GM12864 (cell line): ENCODE data around the gene HBG2.

Experiments
- DNase-seq: peaks from one replicate; pipeline ENCODE4 v3.0.0-alpha.2; 2011; ENCODE audit warnings: low read depth
- H3K4me3 ChIP-seq: 2 replicates; pipeline ENCODE4 v1.5.1; 2011; ENCODE audit warnings: mild to moderate bottlenecking, low read depth, low read length, control low read depth
- CTCF ChIP-seq: IDR thresholded peaks from 2 replicates; pipeline ENCODE4 v1.5.1; 2011; ENCODE audit warnings: low read depth, mild to moderate bottlenecking, moderate library complexity, low read length, control low read depth, inconsistent platforms; ENCODE audit errors: missing control alignments

The HBG2 gene

GRCh38 chr11:5272395-5273017 is 17.9 kb upstream of the HBG2 start:
- DNase-seq, result no peak
- no peak for TF ChIP-seq CTCF
- H3K4me3 ChIP-seq, result no peak overlapping the region

GRCh38 chr11:5269715-5270147 is 15.2 kb upstream of the HBG2 start, which contains the start of gene HBE1:
HBE1 (minus strand) TSS chr11:5269945; CDS start chr11:5269890, 55 bp downstream.
- no peak for TF ChIP-seq CTCF
- H3K4me3 ChIP-seq, result no peak within 1 kb of the TSS
- DNase-seq, result no peak

- no peak overlapping the region for H3K4me3 ChIP-seq
- no peak for TF ChIP-seq CTCF
- no peak for DNase-seq
Measured at GRCh38 chr11:5267033-5267563, 12.5 kb upstream of the HBG2 start.

GRCh38 chr11:5266609-5267008 is 12.0 kb upstream of the HBG2 start:
- H3K4me3 ChIP-seq, result no peak overlapping the region
- no peak for TF ChIP-seq CTCF
- no peak for DNase-seq

GRCh38 chr11:5265832-5266231 is 11.3 kb upstream of the HBG2 start:
- no peak for DNase-seq
- no peak for TF ChIP-seq CTCF
- no peak overlapping the region for H3K4me3 ChIP-seq

GRCh38 chr11:5258543-5259262 is 4.1 kb upstream of the HBG2 start:
- TF ChIP-seq CTCF, result no peak
- no peak overlapping the region for H3K4me3 ChIP-seq
- DNase-seq, result no peak
